ENCODE data around the gene SUPT3H.

SUPT3H gene

GRCh38 chr6:45021676-45022075 lies 356.1 kb downstream of the SUPT3H start:
- no peak overlapping the region for H3K27ac ChIP-seq
- no peak for TF ChIP-seq ZFX (IDR thresholded peaks at IDR 0.05)
- no peak for TF ChIP-seq CTCF (conservative IDR thresholded peaks at IDR 0.05)

DNA sequence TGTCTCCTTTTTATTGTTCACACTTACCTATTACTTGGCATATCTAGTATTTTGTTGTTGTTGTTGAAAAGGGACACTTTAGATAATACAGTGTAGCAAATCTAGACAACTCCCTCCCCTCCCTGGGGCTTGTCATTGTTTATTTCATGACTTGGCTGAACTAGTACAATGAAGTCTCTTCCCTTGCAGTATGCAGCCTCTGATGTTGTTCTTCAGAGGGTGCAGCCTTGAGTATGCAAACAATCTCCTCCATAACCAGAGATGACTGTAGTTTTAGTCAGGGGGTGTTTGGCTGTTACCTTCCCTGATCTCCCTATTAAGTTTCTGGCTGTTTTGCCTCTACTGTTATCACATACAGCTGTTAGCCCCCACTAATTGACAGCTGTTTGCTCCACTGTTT lies 365.0 kb downstream of the SUPT3H start:
- no peak overlapping the region for H3K27ac ChIP-seq
- TF ChIP-seq CTCF (conservative IDR thresholded peaks at IDR 0.05) (no peak), ZFX (IDR thresholded peaks at IDR 0.05) (no peak)

- no peak for TF ChIP-seq ZFX (IDR thresholded peaks at IDR 0.05)
- no peak for TF ChIP-seq CTCF (conservative IDR thresholded peaks at IDR 0.05)
- H3K27ac ChIP-seq: no peak overlapping the region
These were observed 368.2 kb downstream of the SUPT3H start for GRCh38 chr6:45009576-45009975.

GRCh38 chr6:45006893-45007292 lies 370.8 kb downstream of the SUPT3H start:
- no peak overlapping the region for H3K27ac ChIP-seq
- TF ChIP-seq CTCF (conservative IDR thresholded peaks at IDR 0.05) (no peak), ZFX (IDR thresholded peaks at IDR 0.05) (no peak)

GRCh38 chr6:45003961-45004360 lies 373.8 kb downstream of the SUPT3H start:
- TF ChIP-seq ZFX (IDR thresholded peaks at IDR 0.05) (no peak), CTCF (conservative IDR thresholded peaks at IDR 0.05) (no peak)

GRCh38 chr6:45003387-45003786 lies 374.3 kb downstream of the SUPT3H start:
- no peak for TF ChIP-seq CTCF (conservative IDR thresholded peaks at IDR 0.05)
- no peak for TF ChIP-seq ZFX (IDR thresholded peaks at IDR 0.05)
- no peak overlapping the region for H3K27ac ChIP-seq

More at GRCh38 chr6:45003961-45004360, 373.8 kb downstream of the SUPT3H start:
- H3K27ac ChIP-seq: no peak overlapping the region

DNA sequence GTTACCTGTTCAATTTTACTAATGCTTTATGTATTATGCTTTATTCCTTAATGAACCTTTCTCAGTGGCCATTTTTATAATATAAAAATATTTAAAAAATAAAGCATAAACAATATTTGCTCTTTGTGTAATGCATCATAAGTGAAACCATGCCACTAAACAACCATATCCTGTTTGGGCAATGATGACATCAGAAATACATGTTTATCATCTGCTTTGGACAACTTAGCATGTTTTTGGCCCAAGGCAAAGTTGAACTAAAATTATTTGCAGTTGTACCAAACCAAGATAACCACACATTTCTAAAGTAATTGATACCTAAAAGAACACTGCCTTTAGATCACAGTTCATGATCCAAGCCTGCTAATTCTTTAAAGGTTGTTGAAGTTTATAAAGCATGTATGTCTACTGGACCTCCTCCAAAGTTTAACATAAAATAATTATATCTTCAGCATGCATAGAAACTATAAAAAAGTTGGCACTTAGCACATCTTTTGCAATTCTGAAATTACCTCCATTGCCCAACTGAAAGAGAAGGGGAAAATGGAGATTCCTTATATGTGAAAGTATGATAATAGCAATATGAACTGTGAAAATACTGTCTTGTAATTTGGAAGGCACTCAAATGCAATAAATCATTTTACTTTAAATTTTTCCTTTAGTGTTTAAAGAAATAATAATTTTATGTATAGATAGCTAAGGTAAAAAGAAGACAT lies 375.2 kb downstream of the SUPT3H start:
- no peak overlapping the region for H3K27ac ChIP-seq

More for the DNA sequence above, 375.2 kb downstream of the SUPT3H start:
- TF ChIP-seq CTCF (conservative IDR thresholded peaks at IDR 0.05): no peak
- TF ChIP-seq ZFX (IDR thresholded peaks at IDR 0.05): no peak
